Sigmoid colon (tissue), 4 donors: ENCODE results near the gene RAB4A.

Experiments used
- EP300 ChIP-seq, 4 donors: sonication (generic); formaldehyde crosslinking; IDR thresholded peaks; one replicate each; pipeline ENCODE4 v1.6.1; 2017; ENCODE audit warnings: antibody characterized with exemption in 4 of 4
- POLR2A ChIP-seq, 2 donors: fragments of 450-650 bp; IDR thresholded peaks; one replicate each; pipeline ENCODE4 v1.6.1; 2016; ENCODE audit warnings: antibody characterized with exemption in 2 of 2, mild to moderate bottlenecking in 2 of 2, moderate library complexity in 2 of 2
- POLR2AphosphoS5 ChIP-seq, 4 donors: sonication (generic); formaldehyde crosslinking; IDR thresholded peaks; one replicate each; pipeline ENCODE4 v1.6.1; 2017; ENCODE audit warnings: antibody characterized with exemption in 4 of 4
- TF ChIP-seq, protein P1 (sequence below), 4 experiments: fragments of 450-650 bp in 3 of 4; fragments of 200-600 bp in 1 of 4; IDR thresholded peaks; one replicate each; pipeline ENCODE4 v1.5.1; 2016 to 2019; ENCODE audit warnings: antibody characterized with exemption in 4 of 4, mild to moderate bottlenecking in 3 of 4, moderate library complexity in 2 of 4

DNA sequence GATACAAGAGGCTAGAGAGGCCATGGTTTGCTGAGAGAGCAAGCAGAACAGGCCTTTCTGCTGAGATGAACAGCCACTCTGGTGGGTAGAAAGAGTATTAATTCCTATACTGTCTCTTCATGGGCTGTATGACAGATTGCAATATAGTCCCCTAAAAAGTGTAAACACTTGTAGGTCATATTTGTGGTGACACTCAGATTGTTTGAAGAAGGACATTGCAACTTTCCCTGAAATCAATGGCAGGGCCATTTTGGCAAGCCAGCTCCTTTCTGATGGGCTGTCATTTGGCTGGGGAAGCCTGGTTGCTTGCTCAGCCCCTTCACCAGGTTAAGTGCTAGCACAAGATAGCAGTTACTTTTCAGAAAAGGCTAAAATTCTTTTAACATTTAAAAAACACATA lies 27.5 kb downstream of the RAB4A start:
- TF ChIP-seq, protein P1, sequence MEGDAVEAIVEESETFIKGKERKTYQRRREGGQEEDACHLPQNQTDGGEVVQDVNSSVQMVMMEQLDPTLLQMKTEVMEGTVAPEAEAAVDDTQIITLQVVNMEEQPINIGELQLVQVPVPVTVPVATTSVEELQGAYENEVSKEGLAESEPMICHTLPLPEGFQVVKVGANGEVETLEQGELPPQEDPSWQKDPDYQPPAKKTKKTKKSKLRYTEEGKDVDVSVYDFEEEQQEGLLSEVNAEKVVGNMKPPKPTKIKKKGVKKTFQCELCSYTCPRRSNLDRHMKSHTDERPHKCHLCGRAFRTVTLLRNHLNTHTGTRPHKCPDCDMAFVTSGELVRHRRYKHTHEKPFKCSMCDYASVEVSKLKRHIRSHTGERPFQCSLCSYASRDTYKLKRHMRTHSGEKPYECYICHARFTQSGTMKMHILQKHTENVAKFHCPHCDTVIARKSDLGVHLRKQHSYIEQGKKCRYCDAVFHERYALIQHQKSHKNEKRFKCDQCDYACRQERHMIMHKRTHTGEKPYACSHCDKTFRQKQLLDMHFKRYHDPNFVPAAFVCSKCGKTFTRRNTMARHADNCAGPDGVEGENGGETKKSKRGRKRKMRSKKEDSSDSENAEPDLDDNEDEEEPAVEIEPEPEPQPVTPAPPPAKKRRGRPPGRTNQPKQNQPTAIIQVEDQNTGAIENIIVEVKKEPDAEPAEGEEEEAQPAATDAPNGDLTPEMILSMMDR (IDR thresholded peaks at IDR 0.05), result no peak
- TF ChIP-seq POLR2A (IDR thresholded peaks at IDR 0.05) (no peak), POLR2AphosphoS5 (IDR thresholded peaks at IDR 0.05) (no peak), EP300 (IDR thresholded peaks at IDR 0.05) (no peak)
